GM23248 (cell line): ENCODE results near the gene RBM23.

Experiments used
- EZH2 ChIP-seq: fragments of 200-600 bp; sonication (generic); IDR thresholded peaks from 2 replicates; pipeline ENCODE4 v1.6.1; 2018; ENCODE audit warnings: antibody characterized with exemption, mild to moderate bottlenecking; ENCODE audit not compliant: insufficient read depth, poor library complexity, severe bottlenecking
- EZH2phosphoT487 ChIP-seq: fragments of 200-600 bp; sonication (generic); IDR thresholded peaks from 2 replicates; pipeline ENCODE4 v1.6.1; 2018; ENCODE audit warnings: antibody characterized with exemption, moderate library complexity, mild to moderate bottlenecking, low read depth; ENCODE audit not compliant: insufficient read depth

DNA sequence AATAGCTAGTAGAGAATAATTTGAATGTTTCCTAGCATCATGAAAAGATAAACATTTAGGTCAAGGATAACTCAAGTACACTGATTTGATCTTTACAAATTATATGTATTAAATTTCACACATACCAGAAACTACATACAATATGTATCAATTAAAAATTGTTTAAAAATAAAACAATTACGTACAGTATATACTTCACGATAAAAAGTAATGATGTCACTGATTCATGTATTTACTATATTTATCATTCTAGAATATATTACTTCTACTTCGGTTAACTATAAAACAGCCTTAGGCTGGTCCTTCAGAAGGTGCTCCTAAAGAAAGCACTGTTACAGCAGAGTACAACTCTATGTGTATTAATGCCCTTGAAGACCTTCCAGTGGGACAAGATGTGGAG lies 11.5 kb downstream of the RBM23 start:
- TF ChIP-seq EZH2 = no peak
- TF ChIP-seq EZH2phosphoT487 = no peak
